Peyer's patch (tissue), 4 donors: ENCODE data around the gene LCA5L.
A peak's percentile ranks its signal among the peaks of the same experiment; 100 is the strongest.

ENCODE experiments used
- CTCF ChIP-seq, 6 experiments: fragments of 450-650 bp in 4 of 6; fragments of 200-600 bp in 2 of 6; sonication (generic) in 1 of 6; IDR thresholded peaks; one replicate each; pipeline ENCODE4 v1.5.1; 2017 to 2019; ENCODE audit warnings: antibody characterized with exemption in 6 of 6, mild to moderate bottlenecking in 3 of 6, moderate library complexity in 1 of 6
- POLR2A ChIP-seq, 2 donors: fragments of 450-650 bp; IDR thresholded peaks; one replicate each; pipeline ENCODE4 v1.5.1; 2017; ENCODE audit warnings: antibody characterized with exemption in 2 of 2, mild to moderate bottlenecking in 2 of 2, moderate library complexity in 2 of 2

GRCh38 chr21:39379986-39380891 is 65.3 kb downstream of the LCA5L start:
- TF ChIP-seq CTCF (IDR thresholded peaks at IDR 0.05) (no peak), POLR2A (IDR thresholded peaks at IDR 0.05) (peak in 1 of 2 donors; percentile 64)
